Hematopoietic multipotent progenitor cell (in vitro differentiated cells): ENCODE data around the gene ARGLU1. TPM values are rescaled to one million over a fixed set of nuclear protein-coding genes. Genes with fewer than 3 reads are reported as not detected.

ENCODE experiments used
- DNase-seq, 3 donors: peaks; one replicate each; pipeline ENCODE4 v3.0.0-alpha.2; 2011 to 2015; ENCODE audit warnings: low read depth in 2 of 3, low spot score in 2 of 3
- total RNA-seq: library from RNA; depleted of rRNA; stranded (reverse); fragments of >200 nt; gene quantifications from one replicate; pipeline ENCODE4 v1.2.3, GENCODE V29; 2012

Gene ARGLU1
- total RNA-seq, 1 donor = 64.6 TPM

- no peak for DNase-seq
These were observed 40.5 kb downstream of the ARGLU1 start for GRCh38 chr13:106527445-106527801.

- no peak for DNase-seq
These were observed 41.0 kb downstream of the ARGLU1 start for GRCh38 chr13:106526738-106527444.

- DNase-seq = no peak
These were observed 42.1 kb downstream of the ARGLU1 start for GRCh38 chr13:106525865-106526264.

- no peak for DNase-seq
These were observed 43.8 kb downstream of the ARGLU1 start for GRCh38 chr13:106524108-106524507.

GRCh38 chr13:106523576-106523975 is 44.4 kb downstream of the ARGLU1 start:
- no peak for DNase-seq

- DNase-seq = no peak
These were observed 44.9 kb downstream of the ARGLU1 start for GRCh38 chr13:106522898-106523525.

GRCh38 chr13:106522112-106522705 is 45.7 kb downstream of the ARGLU1 start:
- DNase-seq = no peak

- no peak for DNase-seq
These were observed 46.7 kb downstream of the ARGLU1 start for GRCh38 chr13:106521095-106521799.

GRCh38 chr13:106520251-106521054 is 47.5 kb downstream of the ARGLU1 start:
- DNase-seq = peak in 1 of 3 donors; percentile 41

- no peak for DNase-seq
These were observed 49.4 kb downstream of the ARGLU1 start for GRCh38 chr13:106518512-106518911.

GRCh38 chr13:106517109-106517847 is 50.7 kb downstream of the ARGLU1 start:
- DNase-seq = peak in 1 of 3 donors; percentile 35

GRCh38 chr13:106515635-106516254 is 52.2 kb downstream of the ARGLU1 start:
- DNase-seq = no peak

GRCh38 chr13:106514928-106515634 is 52.9 kb downstream of the ARGLU1 start:
- DNase-seq = no peak

- no peak for DNase-seq
These were observed 54.6 kb downstream of the ARGLU1 start for GRCh38 chr13:106513025-106513983.

GRCh38 chr13:106507560-106508274 is 60.2 kb downstream of the ARGLU1 start:
- DNase-seq = peak in 2 of 3 donors; percentile 80 to 95

- DNase-seq = no peak
These were observed 61.7 kb downstream of the ARGLU1 start for GRCh38 chr13:106506286-106506685.

- DNase-seq = no peak
These were observed 62.2 kb downstream of the ARGLU1 start for GRCh38 chr13:106505732-106506131.
